GM19023 (cell line): ENCODE data around the gene NDUFV2.

ENCODE experiments used
- ATAC-seq: cut with Tn5 transposase; IDR thresholded peaks from one replicate; pipeline ENCODE4 v1.9.1; 2021; ENCODE audit warnings: mild to moderate bottlenecking, moderate library complexity; ENCODE audit not compliant: unreplicated experiment

Gene NDUFV2

DNA sequence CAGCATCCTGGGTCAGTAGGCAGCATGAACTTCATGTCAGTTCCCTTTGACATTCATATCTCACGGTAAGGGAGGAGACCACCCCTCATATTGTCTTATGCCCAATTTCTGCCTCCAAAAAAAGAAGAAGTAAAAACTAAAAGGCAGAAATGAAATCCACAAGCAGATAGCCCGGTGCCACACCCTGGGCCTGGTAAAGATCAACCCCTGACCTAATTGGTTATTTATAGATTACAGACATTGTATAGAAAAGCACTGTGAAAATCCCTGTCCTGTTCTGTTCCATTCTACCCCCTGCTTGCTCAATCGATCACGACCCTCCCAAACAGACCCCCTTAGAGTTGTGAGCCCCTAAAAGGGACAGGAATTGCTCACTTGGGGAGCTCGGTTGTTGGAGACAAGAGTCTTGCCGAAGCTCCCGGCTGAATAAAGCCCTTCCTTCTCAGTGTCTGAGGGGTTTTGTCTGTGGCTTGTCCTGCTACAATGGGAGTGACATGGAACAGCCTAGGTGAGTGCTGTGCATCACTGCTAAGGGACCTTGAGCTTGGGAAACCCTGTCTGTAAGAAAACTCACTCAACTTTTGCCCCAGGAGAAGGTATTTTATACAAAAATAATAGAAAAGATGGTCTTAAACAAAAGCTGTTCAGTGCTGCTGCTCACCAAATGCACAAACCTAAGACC lies 11.1 kb downstream of the NDUFV2 start:
- ATAC-seq: no peak

- no peak for ATAC-seq
Measured at GRCh38 chr18:9115984-9116383, 13.5 kb downstream of the NDUFV2 start.

DNA sequence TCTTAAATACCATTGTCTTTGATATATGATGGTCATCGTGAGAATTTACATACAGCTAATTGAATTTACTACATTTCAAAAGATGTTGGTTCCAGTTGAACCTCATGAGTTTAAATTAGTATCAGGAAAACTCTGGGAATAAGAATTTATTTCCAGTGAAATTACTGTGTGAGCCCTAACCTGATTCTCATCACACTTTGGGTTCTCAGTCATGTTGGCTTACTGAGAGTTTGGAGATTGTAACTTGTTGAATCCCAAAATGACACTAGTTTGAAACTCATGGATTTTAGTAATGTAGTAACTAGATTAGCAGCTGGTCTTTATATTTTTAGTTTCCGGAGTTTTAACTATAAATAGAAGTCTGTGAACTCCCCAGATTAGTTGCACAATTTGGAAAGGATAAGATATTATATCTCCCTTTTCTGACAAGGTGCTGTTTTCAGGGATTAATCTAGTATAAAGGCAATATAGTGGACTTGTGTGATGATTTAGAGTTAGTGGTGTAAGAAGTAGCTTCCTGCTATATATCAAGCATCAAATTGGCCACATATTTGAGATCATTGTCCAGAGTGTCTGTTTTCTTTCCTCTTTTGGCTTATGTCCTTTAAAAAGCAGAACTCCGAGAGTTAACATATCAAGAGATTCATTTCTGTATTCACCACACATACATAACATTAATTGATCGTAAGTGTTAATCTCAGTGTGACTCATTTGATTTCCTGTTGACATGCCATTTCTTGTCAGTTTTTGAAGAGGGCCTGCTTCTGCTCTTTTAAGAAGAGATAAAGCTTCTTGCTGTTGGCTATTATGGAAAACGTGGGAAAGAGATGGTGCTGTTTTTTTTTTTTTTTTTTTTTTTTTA lies 15.7 kb downstream of the NDUFV2 start:
- ATAC-seq: no peak

GRCh38 chr18:9120796-9121195 lies 18.3 kb downstream of the NDUFV2 start:
- ATAC-seq: no peak

DNA sequence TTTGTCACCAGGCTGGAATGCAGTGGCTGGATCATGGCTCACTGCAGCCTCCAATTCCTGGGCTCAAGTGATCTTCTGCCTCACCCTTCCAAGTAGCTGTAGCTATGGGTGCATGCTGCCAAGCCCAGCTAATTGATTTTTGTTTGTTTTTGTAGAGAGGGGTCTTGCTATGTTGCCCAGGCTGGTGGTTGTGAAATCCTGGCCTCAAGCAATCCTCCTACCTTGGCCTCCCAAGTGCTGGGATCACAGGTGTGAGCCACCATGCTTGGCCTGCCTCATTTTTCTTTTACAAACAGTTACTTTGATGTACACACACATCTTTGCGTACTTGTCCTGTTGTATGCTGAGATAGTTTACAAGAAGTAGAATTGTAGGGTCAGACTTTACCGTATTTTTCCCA lies 21.0 kb downstream of the NDUFV2 start:
- no peak for ATAC-seq

DNA sequence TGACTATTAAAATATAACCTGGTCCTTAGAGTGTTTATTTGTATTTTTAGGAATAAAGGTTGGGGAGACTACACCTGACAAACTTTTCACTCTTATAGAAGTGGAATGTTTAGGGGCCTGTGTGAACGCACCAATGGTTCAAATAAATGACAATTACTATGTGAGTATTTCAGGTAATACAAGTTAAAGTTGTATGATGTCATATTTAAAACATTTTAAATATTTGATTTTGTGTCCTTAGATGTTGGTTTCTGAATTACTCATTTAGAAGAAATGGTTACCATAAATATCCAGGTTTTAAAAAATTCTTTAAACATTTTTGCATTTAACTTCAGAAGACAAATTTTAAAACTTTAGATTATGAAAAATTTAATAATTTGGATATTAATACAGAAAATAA lies 22.3 kb downstream of the NDUFV2 start:
- no peak for ATAC-seq

DNA sequence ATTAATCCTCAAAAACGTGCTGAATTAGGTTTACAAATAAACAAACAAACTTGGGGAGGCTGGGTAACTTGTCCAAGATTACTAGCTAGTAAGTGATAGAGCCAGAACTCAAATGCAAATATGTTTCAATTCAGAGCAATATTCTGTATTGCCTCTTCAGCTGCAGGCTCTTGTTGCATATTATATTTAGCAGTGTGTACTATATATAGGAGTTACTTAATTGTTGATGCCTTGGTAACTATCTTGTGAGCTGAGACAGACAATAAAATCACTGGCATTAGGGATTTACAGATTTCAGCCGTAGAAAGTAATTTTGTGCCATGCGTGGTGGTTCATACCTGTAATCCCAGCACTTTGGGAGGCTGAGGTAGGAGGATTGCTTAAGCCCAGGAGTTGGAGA lies 23.8 kb downstream of the NDUFV2 start:
- ATAC-seq: no peak

DNA sequence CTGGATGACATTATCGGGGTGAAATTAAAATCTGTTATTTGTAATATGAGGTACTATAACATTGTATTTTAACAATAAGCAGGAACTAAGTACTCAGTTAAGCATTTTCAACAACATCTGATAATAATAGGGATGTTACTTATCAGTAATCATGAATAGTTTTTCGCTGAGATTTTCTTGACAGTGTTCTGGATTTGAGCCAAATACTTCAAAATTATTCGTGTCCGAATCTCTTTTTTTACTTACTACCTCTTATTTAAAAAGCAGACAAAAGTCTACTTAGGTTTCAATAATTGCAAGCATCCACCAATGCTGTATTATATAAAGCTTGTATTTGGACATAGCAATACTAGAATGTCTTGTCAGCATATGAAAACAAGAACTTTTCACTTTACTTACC lies 27.7 kb downstream of the NDUFV2 start:
- no peak for ATAC-seq

DNA sequence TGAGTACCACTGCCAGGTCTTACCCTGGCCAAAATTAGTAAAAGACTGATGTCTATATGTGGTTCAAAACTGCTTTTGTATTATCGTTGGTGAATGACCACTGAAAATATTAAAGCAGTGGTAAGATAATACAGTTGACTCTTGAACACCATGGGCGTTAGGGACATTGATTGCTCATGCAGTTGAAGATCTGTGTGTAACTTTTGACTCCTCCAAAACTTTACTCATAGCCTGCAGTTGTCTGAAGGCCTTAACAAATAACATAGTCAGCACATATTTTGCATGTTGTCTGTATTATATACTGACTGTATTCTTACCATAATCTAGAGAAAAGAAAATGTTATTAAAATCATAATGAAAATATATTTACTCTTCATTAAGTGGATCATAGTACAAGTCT lies 28.3 kb downstream of the NDUFV2 start:
- ATAC-seq: no peak

GRCh38 chr18:9132628-9133027 lies 30.1 kb downstream of the NDUFV2 start:
- no peak for ATAC-seq

DNA sequence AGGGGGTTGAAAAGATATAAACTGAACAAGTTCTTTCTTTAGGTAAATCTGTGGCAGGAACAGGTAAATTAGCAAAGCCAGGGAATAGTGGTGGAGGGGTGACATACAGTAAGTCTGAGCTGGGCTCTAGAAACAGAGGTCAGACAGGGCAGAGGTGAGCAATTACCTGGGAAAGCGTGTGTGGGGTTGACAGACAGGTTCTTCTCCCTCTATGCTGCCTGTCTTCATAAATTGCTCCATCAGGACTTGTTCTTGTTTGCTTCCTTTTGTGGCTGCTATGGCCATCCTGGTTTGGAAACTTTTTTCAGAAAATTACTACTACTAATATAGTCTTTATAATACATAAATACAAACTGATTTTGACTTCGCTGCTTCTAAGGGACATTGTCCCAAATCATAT lies 30.7 kb downstream of the NDUFV2 start:
- no peak for ATAC-seq

GRCh38 chr18:9135081-9135911 lies 32.8 kb downstream of the NDUFV2 start:
- no peak for ATAC-seq

GRCh38 chr18:9135912-9136314 lies 33.4 kb downstream of the NDUFV2 start:
- peak; percentile 25 for ATAC-seq

- ATAC-seq: peak; percentile 73
Measured at GRCh38 chr18:9136315-9137155, 34.0 kb downstream of the NDUFV2 start, which contains the start of gene ANKRD12. Gene ANKRD12 (plus strand): TSS chr18:9136781. CDS start chr18:9182433, 45,652 bp downstream.

GRCh38 chr18:9137168-9138066 lies 34.9 kb downstream of the NDUFV2 start:
- ATAC-seq: peak; percentile 36

GRCh38 chr18:9139400-9140039 lies 37.0 kb downstream of the NDUFV2 start:
- no peak for ATAC-seq

GRCh38 chr18:9140381-9140780 lies 37.9 kb downstream of the NDUFV2 start:
- no peak for ATAC-seq

DNA sequence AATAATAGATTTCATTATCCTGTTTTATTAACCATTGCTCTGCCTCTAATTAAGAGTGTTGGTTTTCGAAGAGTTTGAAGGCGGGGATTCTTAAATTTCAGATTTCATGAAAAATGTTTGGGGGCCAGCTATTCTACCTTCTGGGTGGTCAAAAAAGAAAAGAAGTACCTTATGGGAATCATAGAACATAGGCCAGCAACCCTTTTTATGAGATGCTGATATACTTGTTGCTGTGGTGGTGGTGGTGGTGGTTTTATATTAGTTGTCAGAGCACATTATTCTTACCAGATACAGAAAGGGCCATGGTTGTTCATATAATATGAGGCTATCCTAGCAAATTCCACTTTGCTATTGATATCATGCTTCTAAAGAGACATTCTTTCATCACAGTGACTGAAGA lies 38.5 kb downstream of the NDUFV2 start:
- ATAC-seq: no peak

DNA sequence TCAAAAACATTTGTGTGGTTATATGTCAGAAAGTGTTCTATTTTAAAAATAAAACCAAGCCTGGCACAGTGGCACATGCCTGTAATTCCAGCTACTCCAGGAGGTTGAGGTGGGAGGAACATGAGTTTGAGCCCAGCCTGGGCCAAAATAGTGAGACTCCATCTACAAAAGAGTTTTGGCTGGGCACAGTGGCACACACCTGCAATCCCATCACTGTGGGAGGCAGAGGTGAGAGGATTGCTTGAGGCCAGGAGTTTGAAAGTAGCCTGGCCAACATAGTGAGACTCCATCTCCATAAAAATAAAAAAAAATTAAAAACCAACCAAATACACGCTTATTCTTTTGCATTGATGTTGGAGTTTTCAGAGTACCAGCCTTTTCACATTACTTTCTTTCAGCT lies 43.7 kb downstream of the NDUFV2 start:
- no peak for ATAC-seq
